ENCODE measurements around the gene KLF13. TPM values are rescaled to one million over a fixed set of nuclear protein-coding genes. Genes with fewer than 3 reads are reported as not detected.

The KLF13 gene
- total and polyA plus RNA-seq, 2 experiments from 2014 or later = 23.5 to 28.6 TPM

GRCh38 chr15:31311735-31312619, 14.7 kb upstream of the KLF13 start:
- peaks cover 8% of the 10 kb centered on the region for H3K27me3 Mint-ChIP-seq (ENCODE audit: insufficient read depth, low read depth, poor library complexity)
- Histone ChIP-seq H3K27ac (ENCODE audit: low read depth) (no peak overlapping the region), H3F3A (replicated peaks; ENCODE audit: low read depth) (peaks cover 9% of the 10 kb centered on the region), H3K36me3 (ENCODE audit: insufficient read depth) (no peaks in the 10 kb centered on the region), H3K4me2 (no peak overlapping the region), H3K79me2 (replicated peaks; ENCODE audit: insufficient read depth) (no peaks in the 10 kb centered on the region), H3K9me2 (ENCODE audit: insufficient read depth) (no peaks in the 10 kb centered on the region), H4K20me1 (replicated peaks; ENCODE audit: insufficient read depth) (no peaks in the 10 kb centered on the region), H3K4me1 (ENCODE audit: insufficient read depth) (peaks cover 27% of the 10 kb centered on the region), H3K27me3 (ENCODE audit: insufficient read depth) (no peaks in the 10 kb centered on the region), H2AFZ (no peak overlapping the region), H3K4me3 (no peak overlapping the region)
- H3K4me1 Mint-ChIP-seq = peaks cover 35% of the 10 kb centered on the region
- DNase-seq (ENCODE audit: low spot score) (no peak), ATAC-seq (no peak)
- no peaks in the 10 kb centered on the region for H3K36me3 Mint-ChIP-seq (ENCODE audit: low read depth)
- H3K9me3 Mint-ChIP-seq = peaks cover 5% of the 10 kb centered on the region; the same call in 1 of the 3 replicates
- TF ChIP-seq JUNB (IDR thresholded peaks at IDR 0.05; ENCODE audit: unreplicated experiment) = no peak
- TF ChIP-seq NANOG (IDR thresholded peaks at IDR 0.05; ENCODE audit: borderline replicate concordance) = no peak
- no peak for TF ChIP-seq POLR2AphosphoS5 (IDR thresholded peaks at IDR 0.05; ENCODE audit: low read depth)
- TF ChIP-seq EZH2phosphoT487 (IDR thresholded peaks at IDR 0.05; ENCODE audit: unreplicated experiment) = no peak
- no peak for TF ChIP-seq CREB1 (CRISPR knock-in tag; IDR thresholded peaks at IDR 0.05; ENCODE audit: low read depth)
- TF ChIP-seq, protein P1, sequence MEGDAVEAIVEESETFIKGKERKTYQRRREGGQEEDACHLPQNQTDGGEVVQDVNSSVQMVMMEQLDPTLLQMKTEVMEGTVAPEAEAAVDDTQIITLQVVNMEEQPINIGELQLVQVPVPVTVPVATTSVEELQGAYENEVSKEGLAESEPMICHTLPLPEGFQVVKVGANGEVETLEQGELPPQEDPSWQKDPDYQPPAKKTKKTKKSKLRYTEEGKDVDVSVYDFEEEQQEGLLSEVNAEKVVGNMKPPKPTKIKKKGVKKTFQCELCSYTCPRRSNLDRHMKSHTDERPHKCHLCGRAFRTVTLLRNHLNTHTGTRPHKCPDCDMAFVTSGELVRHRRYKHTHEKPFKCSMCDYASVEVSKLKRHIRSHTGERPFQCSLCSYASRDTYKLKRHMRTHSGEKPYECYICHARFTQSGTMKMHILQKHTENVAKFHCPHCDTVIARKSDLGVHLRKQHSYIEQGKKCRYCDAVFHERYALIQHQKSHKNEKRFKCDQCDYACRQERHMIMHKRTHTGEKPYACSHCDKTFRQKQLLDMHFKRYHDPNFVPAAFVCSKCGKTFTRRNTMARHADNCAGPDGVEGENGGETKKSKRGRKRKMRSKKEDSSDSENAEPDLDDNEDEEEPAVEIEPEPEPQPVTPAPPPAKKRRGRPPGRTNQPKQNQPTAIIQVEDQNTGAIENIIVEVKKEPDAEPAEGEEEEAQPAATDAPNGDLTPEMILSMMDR (conservative IDR thresholded peaks at IDR 0.05; ENCODE audit: low read depth in 2 of 2) = no peak
- TF ChIP-seq, protein P2, sequence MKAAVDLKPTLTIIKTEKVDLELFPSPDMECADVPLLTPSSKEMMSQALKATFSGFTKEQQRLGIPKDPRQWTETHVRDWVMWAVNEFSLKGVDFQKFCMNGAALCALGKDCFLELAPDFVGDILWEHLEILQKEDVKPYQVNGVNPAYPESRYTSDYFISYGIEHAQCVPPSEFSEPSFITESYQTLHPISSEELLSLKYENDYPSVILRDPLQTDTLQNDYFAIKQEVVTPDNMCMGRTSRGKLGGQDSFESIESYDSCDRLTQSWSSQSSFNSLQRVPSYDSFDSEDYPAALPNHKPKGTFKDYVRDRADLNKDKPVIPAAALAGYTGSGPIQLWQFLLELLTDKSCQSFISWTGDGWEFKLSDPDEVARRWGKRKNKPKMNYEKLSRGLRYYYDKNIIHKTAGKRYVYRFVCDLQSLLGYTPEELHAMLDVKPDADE (IDR thresholded peaks at IDR 0.05) = no peak
- TF ChIP-seq ZNF331 (CRISPR knock-in tag; IDR thresholded peaks at IDR 0.05; ENCODE audit: low read depth) = no peak
- TF ChIP-seq STAT1 (IDR thresholded peaks at IDR 0.05; ENCODE audit: unreplicated experiment) = no peak
- TF ChIP-seq ZNF114 (CRISPR knock-in tag; IDR thresholded peaks at IDR 0.05) = no peak
- no peak for TF ChIP-seq ZNF462 (CRISPR knock-in tag; IDR thresholded peaks at IDR 0.05)
- H3K27ac Mint-ChIP-seq = no peak overlapping the region
- no peak overlapping the region for H3K4me3 Mint-ChIP-seq
